AG04449 (cell line): ENCODE measurements around the gene CLDN9.

ENCODE experiments used
- CTCF ChIA-PET: fragments of 350-600 bp; formaldehyde crosslinking; extraction: SDS; loops from one replicate; lab custom pipeline; 2021; ENCODE audit warnings: antibody characterized with exemption; lab: Yijun Ruan, JAX
- POLR2A ChIA-PET: fragments of 400-600, 350-600 bp; formaldehyde crosslinking; extraction: SDS; loops from one replicate; lab custom pipeline; 2020; ENCODE audit warnings: antibody characterized with exemption, inconsistent platforms; lab: Yijun Ruan, JAX
- DNase-seq: peaks from one replicate; pipeline ENCODE4 v3.0.0-alpha.2; 2010; ENCODE audit warnings: low read depth, low spot score
- H3K4me3 ChIP-seq: 2 replicates; pipeline ENCODE4 v1.5.1; 2011; ENCODE audit warnings: low read depth, mild to moderate bottlenecking, control low read depth, low read length
- TF ChIP-seq, protein P1 (sequence below): IDR thresholded peaks from one replicate; pipeline ENCODE4 v1.5.1; 2011; ENCODE audit warnings: mild to moderate bottlenecking, moderate library complexity, low read length, control low read depth, inconsistent platforms; ENCODE audit not compliant: insufficient read depth; ENCODE audit errors: missing control alignments

CLDN9 gene

DNA sequence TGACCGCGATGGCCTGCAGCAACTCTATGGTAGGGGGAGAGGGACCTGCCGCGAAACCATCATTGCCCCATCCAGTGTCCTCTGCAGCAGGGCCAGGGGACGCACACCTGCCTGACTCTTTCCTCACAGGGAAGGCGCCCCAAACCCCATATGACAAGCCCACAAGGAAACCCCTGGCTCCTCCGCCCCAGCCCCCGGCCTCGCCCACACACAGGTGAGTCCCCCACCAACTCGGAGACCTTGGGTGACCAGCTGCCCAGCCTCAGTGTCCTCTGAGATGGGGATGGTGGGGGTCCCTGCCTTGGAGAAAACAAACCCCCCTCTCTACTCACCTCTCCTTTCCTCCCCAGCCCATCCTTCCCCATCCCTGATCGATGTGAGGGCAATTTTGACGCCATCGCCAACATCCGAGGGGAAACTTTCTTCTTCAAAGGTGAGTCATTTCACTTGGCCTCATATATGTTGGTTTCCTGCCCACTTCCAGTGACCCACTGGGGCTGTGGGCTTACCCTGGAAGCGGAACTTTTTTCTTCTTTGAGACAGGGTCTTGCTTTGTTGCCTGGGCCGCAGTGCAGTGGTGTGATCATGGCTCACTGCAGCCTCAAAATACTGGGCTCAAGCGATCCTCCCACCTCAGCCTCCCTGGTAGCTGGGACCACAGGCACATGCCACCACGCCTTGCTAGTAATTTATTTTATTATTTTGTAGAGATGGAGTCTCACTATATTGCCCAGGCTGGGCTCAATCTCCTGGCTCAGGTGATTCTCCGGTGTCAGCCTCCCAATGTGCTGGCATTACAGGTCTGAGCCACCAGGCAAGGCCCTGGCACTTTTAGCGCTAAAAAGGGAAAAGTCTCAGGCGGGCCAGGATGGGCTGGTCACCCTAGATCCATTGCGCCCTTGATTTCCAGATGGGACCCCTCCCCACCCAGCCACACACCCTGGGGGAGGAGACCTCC lies 44.7 kb downstream of the CLDN9 start:
- H3K4me3 ChIP-seq = peak overlapping the region; percentile 81
- TF ChIP-seq, protein P1, sequence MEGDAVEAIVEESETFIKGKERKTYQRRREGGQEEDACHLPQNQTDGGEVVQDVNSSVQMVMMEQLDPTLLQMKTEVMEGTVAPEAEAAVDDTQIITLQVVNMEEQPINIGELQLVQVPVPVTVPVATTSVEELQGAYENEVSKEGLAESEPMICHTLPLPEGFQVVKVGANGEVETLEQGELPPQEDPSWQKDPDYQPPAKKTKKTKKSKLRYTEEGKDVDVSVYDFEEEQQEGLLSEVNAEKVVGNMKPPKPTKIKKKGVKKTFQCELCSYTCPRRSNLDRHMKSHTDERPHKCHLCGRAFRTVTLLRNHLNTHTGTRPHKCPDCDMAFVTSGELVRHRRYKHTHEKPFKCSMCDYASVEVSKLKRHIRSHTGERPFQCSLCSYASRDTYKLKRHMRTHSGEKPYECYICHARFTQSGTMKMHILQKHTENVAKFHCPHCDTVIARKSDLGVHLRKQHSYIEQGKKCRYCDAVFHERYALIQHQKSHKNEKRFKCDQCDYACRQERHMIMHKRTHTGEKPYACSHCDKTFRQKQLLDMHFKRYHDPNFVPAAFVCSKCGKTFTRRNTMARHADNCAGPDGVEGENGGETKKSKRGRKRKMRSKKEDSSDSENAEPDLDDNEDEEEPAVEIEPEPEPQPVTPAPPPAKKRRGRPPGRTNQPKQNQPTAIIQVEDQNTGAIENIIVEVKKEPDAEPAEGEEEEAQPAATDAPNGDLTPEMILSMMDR = no peak
- POLR2A ChIA-PET = no interaction called here
- CTCF ChIA-PET = interaction anchor here (1.0 to 5.0 kb wide), 13 partner anchors 9 to 111 kb away, joined by 3 to 88 read pairs (median 9); no protein-coding TSS in a partner anchor
- DNase-seq = no peak

GRCh38 chr16:3058139-3059030 lies 45.7 kb downstream of the CLDN9 start:
- H3K4me3 ChIP-seq = peak overlapping the region; percentile 81
- no peak for DNase-seq
- ChIA-PET CTCF (interaction anchor here (0.7 to 5.0 kb wide), 30 partner anchors 9 to 126 kb away, joined by 3 to 88 read pairs (median 6); partner anchors contain the start of gene ZNF205), POLR2A (interaction anchor here (1.3 to 1.7 kb wide), 2 partner anchors 70 to 77 kb away, joined by 4 to 5 read pairs; partner anchors contain the start of gene ZNF213)
- TF ChIP-seq, protein P1 = no peak

DNA sequence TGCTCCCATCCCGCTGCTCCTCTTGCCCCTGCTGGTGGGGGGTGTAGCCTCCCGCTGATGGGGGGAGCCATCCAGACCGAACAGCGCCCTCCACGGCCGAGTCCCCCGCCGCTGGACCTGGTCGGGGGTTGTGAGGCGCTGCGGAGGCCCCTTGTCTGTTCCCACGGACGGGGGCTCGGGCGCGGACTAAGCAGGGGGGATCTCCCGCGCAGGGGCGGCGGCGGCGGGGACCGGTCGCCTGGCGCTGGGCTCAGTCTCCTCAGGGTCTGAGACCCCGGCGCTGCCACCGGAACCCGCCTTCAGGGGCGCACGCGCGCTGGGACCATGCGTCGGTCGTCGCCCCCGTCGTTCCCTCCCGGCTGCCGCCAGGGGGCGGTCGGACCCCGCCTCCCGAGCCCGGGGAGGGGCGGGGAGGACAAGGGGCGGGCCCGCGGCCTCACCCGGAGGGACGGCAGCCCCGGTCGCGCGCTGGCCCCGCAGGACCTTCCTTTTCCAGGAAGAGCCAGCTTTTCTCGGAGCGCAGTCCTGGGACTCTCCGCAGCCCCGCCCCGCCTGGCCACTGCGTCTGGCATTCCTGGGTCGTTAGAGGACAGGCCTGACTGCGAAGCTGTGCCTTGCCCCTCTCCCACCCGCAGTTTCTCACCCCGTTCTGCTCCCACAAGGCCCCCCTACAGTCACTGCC lies 46.5 kb downstream of the CLDN9 start:
- TF ChIP-seq, protein P1 = peak; percentile 91
- peak overlapping the region; percentile 81 for H3K4me3 ChIP-seq
- DNase-seq = peak; percentile 16
- ChIA-PET POLR2A (interaction anchor here (1.3 to 1.7 kb wide), 2 partner anchors 69 to 76 kb away, joined by 4 to 5 read pairs; partner anchors contain the start of gene ZNF213), CTCF (interaction anchor here (0.5 to 5.0 kb wide), 46 partner anchors 8 to 208 kb away, joined by 3 to 88 read pairs (median 5); partner anchors contain the start of genes HCFC1R1, THOC6, ZNF205 and ZNF213)

DNA sequence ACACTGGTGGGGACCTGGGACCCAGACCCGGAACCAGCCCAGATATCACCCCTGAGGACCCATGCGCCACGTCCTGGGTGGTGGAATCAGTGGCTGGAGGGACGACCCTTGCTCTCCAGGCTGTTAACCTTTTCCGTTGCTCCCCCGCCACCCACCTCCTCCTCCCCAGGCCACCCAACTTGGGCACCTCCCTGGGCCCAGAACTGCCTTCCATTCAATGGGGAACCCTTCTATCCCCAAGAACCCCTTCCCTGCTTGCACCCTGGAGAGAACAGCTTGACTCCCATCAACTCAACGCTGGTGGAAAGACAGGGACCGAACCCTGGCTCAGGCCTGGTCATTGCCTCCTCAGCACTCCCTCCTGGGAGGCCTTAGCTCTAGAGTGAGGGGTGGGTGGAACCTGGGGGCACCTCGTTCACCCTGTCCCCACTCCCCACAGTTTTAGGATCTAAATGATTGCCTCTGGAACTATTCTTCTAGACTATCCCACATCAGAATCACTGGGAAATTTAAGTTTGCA lies 47.1 kb downstream of the CLDN9 start:
- TF ChIP-seq, protein P1 = no peak
- POLR2A ChIA-PET = interaction anchor here (1.7 kb wide), 1 partner anchor 75 kb away, joined by 5 read pairs; the partner anchor contains the start of gene ZNF213

DNA sequence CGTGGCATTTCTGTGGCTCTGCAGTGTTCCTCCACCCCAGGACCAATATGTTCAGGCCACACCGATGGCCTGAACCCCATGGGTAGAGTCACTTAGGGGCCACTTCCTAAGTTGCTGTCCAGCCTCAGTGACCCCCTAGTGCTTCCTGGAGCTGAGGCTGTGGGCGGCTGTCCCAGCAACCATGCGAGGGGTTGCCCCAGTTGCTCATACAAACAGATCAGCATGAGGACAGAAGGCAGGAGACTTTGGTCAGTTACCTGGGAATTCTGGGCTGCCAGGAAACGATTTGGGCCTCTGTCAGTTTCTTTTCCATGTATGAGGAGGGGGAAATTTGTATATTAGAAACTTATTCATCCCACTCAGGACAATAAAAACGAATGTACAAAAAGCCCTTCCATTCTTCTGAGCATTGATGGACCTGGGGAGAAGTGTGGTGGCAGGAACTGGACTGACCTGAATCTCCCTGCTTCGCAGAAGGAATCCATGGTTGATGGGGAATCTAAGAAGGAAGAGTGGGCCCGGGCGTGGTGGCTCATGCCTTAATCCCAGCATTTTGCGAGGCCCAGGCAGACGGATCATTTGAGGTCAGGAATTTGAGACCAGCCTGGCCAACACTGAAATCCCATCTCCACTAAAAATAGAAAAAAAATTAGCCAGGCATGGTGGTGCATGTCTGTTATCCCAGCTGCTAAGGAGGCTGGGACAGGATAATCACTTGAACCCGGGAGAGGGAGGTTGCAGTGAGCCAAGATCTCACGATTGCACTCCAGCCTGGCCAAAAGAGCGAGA lies 47.8 kb downstream of the CLDN9 start:
- H3K4me3 ChIP-seq = no peak overlapping the region
- DNase-seq = no peak
- ChIA-PET POLR2A (no interaction called here), CTCF (interaction anchor here (0.9 to 5.0 kb wide), 27 partner anchors 9 to 207 kb away, joined by 3 to 88 read pairs (median 7); partner anchors contain the start of genes HCFC1R1, THOC6, ZNF205 and ZNF213)
- TF ChIP-seq, protein P1 = no peak

More for the DNA sequence above, 47.1 kb downstream of the CLDN9 start:
- peak overlapping the region; percentile 52 for H3K4me3 ChIP-seq
- no peak for DNase-seq
- CTCF ChIA-PET = interaction anchor here (0.7 to 5.0 kb wide), 34 partner anchors 8 to 207 kb away, joined by 3 to 88 read pairs (median 6); partner anchors contain the start of genes HCFC1R1, THOC6, ZNF205 and ZNF213
